ENCODE measurements around the gene CCM2.

Gene CCM2

DNA sequence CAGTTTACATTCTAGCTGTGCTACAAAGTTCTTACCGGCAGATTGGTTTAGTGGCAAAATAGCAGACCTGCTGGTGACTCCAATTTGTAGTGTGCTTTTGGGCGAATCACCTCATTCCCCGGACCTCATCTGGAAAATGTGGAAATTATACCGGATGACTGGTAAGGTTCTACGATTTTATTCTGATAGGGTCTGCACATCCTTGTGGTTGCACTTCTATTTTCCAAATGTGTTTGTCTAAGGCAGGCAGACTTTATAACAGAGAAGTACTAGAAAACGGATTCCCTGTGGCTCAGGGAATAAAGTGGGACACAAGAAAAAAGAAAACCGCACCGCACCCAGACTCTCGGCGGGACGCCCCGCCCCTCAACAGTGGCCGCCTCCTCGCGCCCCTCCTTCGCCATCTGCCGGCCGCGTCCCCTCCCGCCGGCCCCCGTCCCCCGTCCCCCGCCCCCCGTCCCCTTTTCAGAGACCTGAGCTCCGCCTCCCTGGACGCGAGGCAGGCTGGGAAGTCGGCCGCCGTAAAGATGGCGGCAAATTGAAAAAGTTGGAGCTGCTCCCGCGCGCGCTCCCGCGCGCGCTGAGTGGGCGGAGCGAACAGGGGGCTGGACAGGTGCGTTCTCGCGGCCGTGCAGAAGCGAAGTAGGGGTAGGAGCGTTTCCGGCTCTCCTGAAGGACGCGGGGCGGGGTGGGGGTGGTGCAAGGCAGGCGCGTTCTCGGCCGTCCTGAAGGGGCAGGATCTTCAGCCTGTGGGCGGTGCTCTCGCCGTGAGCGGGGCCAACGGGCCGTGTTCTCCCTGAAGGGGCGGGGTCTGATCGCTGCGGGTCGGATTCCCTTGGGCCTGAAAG is 532 bp upstream of the CCM2 start:
- TF ChIP-seq, protein P1, sequence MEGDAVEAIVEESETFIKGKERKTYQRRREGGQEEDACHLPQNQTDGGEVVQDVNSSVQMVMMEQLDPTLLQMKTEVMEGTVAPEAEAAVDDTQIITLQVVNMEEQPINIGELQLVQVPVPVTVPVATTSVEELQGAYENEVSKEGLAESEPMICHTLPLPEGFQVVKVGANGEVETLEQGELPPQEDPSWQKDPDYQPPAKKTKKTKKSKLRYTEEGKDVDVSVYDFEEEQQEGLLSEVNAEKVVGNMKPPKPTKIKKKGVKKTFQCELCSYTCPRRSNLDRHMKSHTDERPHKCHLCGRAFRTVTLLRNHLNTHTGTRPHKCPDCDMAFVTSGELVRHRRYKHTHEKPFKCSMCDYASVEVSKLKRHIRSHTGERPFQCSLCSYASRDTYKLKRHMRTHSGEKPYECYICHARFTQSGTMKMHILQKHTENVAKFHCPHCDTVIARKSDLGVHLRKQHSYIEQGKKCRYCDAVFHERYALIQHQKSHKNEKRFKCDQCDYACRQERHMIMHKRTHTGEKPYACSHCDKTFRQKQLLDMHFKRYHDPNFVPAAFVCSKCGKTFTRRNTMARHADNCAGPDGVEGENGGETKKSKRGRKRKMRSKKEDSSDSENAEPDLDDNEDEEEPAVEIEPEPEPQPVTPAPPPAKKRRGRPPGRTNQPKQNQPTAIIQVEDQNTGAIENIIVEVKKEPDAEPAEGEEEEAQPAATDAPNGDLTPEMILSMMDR (conservative IDR thresholded peaks at IDR 0.05; ENCODE audit: low read depth), result no peak
- POLR2A ChIA-PET (ENCODE audit: low non-redundant PET), result interaction anchor here (0.6 to 0.9 kb wide), 5 partner anchors 14 to 182 kb away, joined by 3 to 6 read pairs (median 4); no protein-coding TSS in a partner anchor
- H3K27ac ChIP-seq, result peak overlapping the region; percentile 93
- peak; percentile 98 for DNase-seq (ENCODE audit: low spot score)
- CTCF ChIA-PET, result interaction anchor here (0.6 to 1.1 kb wide), 3 partner anchors 9 to 156 kb away, joined by 3 to 7 read pairs (median 3); no protein-coding TSS in a partner anchor

DNA sequence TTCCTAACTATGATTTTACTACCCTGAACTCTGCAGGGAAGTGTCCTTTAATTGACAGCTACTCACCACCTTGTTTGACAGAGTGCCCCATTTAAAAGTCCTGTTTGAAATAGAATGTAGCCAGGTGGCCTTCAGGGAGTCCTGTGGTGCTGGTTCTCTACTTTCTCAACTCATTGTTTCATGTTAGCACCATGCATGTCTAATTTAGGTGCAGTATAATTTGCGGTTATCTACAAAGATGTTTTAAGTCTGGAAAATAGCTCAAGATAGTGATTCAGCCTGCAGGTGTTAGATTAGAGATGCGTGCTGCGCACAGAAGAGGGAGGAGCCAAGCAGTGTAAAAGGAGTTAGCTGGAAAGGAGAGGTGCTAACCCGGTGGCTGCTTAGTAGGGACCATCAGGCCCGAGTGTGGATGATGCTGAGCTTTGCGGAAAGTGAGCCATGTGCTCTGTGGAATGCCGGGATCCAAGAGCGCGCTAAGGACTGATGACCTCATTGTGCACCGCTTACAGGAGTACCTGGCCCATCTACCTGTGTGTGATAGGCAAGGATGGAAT is 1.2 kb downstream of the CCM2 start:
- H3K27ac ChIP-seq, result peak overlapping the region; percentile 83
- TF ChIP-seq, protein P1 (conservative IDR thresholded peaks at IDR 0.05; ENCODE audit: low read depth), result no peak
- POLR2A ChIA-PET (ENCODE audit: low non-redundant PET), result interaction anchor here (0.6 to 1.3 kb wide), 2 partner anchors 82 to 111 kb away, joined by 3 read pairs; partner anchors contain the start of gene TBRG4
- CTCF ChIA-PET, result interaction anchor here (0.7 to 1.2 kb wide), 2 partner anchors 21 to 28 kb away, joined by 3 read pairs; no protein-coding TSS in a partner anchor
- peak; percentile 51 for DNase-seq (ENCODE audit: low spot score)

DNA sequence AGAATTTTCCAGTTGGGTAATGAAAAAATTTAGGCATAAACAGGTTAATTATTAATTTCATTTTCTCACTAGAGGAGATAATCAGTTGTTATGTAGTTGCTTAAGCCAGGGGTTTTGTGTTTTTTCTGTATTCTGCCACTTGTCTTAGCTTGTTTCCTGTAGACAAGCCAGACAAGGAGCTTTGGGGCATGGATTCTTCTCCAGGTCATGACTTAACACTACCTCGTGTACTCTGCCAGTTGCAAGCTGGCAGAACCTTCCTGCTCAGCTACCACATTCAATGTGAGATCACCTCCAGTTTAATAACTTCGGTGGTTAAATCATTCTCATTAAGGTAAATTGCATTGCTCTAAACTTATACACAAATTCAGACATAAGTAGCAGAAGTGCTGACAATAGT is 1.8 kb downstream of the CCM2 start:
- TF ChIP-seq, protein P1 (conservative IDR thresholded peaks at IDR 0.05; ENCODE audit: low read depth), result no peak
- CTCF ChIA-PET, result interaction anchor here (0.7 to 1.2 kb wide), 2 partner anchors 22 to 28 kb away, joined by 3 read pairs; no protein-coding TSS in a partner anchor
- POLR2A ChIA-PET (ENCODE audit: low non-redundant PET), result interaction anchor here (1.3 kb wide), 1 partner anchor 110 kb away, joined by 3 read pairs; the partner anchor contains the start of gene TBRG4
- DNase-seq (ENCODE audit: low spot score), result no peak
- peak overlapping the region; percentile 83 for H3K27ac ChIP-seq

DNA sequence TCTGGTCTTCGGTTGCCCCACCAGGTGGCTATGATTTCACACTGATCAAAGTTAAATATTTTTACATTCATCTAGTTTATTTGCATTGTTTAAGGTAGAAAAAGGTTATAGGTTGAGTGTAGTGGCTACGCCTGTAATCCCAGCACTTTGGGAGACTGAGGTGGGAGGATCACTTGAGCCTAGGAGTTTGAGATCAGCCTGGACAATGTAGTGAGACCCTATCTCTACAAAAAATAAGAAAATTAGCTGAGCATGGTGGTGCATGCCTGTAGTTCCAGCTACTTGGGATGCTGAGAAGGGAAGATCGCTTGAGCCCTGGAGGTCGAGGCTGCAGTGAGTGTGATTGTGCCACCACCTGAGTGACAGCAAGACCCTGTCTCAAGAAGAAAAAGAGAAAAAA is 3.8 kb downstream of the CCM2 start:
- peak overlapping the region; percentile 66; the same call in 1 of the 2 replicates for H3K27ac ChIP-seq
- TF ChIP-seq, protein P1 (conservative IDR thresholded peaks at IDR 0.05; ENCODE audit: low read depth), result no peak
- POLR2A ChIA-PET (ENCODE audit: low non-redundant PET), result no interaction called here
- DNase-seq (ENCODE audit: low spot score), result no peak
- CTCF ChIA-PET, result no interaction called here

DNA sequence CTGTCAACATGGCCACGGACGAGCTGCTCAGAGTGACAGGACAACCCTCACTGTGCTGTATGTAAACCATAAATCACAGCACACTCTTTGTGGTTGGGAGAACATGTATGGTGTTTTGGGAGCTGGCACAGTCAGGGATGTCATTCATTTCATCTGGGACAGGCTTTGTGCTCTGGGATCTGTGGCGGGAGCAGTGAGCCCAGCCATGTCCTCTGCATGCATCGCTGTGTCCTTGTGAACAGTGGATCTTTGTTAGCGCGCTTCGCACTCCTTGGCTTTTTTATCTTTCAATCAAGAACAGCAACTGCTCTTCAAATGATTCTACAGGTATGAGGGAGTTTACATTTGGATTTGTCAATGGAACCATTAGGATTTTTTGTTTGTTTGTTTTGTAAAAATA is 7.1 kb downstream of the CCM2 start:
- ChIA-PET CTCF (no interaction called here), POLR2A (ENCODE audit: low non-redundant PET) (no interaction called here)
- DNase-seq (ENCODE audit: low spot score), result no peak
- H3K27ac ChIP-seq, result peak overlapping the region; percentile 37
- TF ChIP-seq, protein P1 (conservative IDR thresholded peaks at IDR 0.05; ENCODE audit: low read depth), result no peak

DNA sequence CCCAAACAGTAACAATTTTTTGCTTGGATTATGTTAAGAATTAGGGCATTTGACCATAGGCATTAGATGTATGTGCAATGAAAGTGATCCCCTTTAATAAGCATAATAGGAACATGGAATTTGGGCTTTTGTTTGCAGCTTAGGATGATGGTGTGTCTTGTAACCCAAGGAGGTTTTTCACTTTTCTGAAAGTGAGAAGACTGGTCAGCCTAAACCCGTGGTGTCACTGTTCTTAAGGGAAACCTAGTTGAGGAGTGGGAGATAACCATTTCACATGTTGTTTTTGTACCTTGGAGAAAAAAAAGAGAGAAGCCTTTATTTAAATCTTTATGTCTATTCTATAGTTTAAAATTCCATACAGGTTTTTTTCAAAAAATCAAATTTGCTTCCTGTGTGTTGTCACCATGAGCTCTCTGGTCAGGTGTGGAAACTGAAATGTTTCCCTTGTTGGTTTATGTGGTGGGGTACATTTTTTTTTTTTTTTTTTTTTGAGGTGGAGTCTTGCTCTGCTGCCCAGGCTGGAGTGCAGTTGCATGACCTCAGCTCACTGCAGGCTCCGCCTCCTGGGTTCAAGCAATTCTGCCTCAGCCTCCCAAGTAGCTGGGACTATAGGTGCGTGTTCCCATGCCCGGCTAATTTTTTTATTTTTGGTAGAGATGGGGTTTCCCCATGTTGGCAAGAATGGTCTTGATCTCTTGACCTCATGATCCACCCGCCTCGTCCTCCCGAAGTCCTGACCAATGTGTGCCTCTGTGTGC is 7.7 kb downstream of the CCM2 start:
- H3K27ac ChIP-seq, result no peak overlapping the region
- ChIA-PET CTCF (interaction anchor here (0.6 kb wide), 2 partner anchors 20 to 134 kb away, joined by 3 to 5 read pairs; no protein-coding TSS in a partner anchor), POLR2A (ENCODE audit: low non-redundant PET) (no interaction called here)
- TF ChIP-seq, protein P1 (conservative IDR thresholded peaks at IDR 0.05; ENCODE audit: low read depth), result no peak
- no peak for DNase-seq (ENCODE audit: low spot score)
